IPS-20b (cell line): ENCODE measurements around the gene ARHGAP26.

Experiments
- H3K27ac ChIP-seq: one replicate; pipeline ENCODE4 v1.5.1; 2013; ENCODE audit warnings: low read length
- H3K27me3 ChIP-seq: 2 replicates; pipeline ENCODE4 v1.6.1; 2013; ENCODE audit warnings: mild to moderate bottlenecking, low read length, inconsistent platforms; ENCODE audit not compliant: insufficient read depth
- H3K36me3 ChIP-seq: 2 replicates; pipeline ENCODE4 v1.6.1; 2013; ENCODE audit warnings: low read depth, mild to moderate bottlenecking, inconsistent platforms, low read length, moderate library complexity; ENCODE audit not compliant: insufficient read depth
- H3K4me1 ChIP-seq: 2 replicates; pipeline ENCODE4 v1.6.1; 2013; ENCODE audit warnings: mild to moderate bottlenecking, control low read depth, inconsistent platforms, low read length, moderate library complexity; ENCODE audit not compliant: insufficient read depth
- H3K4me3 ChIP-seq: 2 replicates; pipeline ENCODE4 v1.5.1; 2013; ENCODE audit warnings: mild to moderate bottlenecking, low read length, inconsistent platforms
- H3K9ac ChIP-seq: 2 replicates; pipeline ENCODE4 v1.6.1; 2013; ENCODE audit warnings: low read depth, mild to moderate bottlenecking, inconsistent platforms, low read length, moderate library complexity
- H3K9me3 ChIP-seq: 2 replicates; pipeline ENCODE4 v1.6.1; 2013; ENCODE audit warnings: mild to moderate bottlenecking, low read depth, low read length, inconsistent platforms; ENCODE audit not compliant: insufficient read depth

Gene ARHGAP26

DNA sequence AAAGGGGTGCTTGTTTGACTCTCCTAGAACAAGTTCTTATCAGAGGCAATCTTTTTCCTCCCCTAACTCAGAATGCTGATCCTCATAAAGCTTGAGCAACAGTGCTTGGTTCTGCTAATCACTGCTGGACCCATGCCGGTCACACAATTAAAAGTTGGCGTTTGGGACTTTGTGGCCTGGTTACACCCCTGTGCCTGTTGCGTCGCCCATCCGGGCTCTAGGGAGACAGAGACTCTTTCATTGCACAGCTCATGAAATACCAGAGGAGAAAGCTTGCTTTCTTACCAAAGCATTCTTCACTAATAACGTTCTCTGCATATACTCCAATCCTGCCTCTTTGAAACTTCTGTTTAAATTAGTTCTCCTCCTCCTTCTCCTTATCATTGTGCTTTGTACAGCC, 332.2 kb downstream of the ARHGAP26 start:
- H3K9ac ChIP-seq, result no peak overlapping the region
- H3K4me3 ChIP-seq, result no peak overlapping the region
- no peaks in the 10 kb centered on the region for H3K27me3 ChIP-seq
- no peaks in the 10 kb centered on the region for H3K4me1 ChIP-seq
- H3K9me3 ChIP-seq, result no peaks in the 10 kb centered on the region
- no peaks in the 10 kb centered on the region for H3K36me3 ChIP-seq
- H3K27ac ChIP-seq, result no peak overlapping the region

DNA sequence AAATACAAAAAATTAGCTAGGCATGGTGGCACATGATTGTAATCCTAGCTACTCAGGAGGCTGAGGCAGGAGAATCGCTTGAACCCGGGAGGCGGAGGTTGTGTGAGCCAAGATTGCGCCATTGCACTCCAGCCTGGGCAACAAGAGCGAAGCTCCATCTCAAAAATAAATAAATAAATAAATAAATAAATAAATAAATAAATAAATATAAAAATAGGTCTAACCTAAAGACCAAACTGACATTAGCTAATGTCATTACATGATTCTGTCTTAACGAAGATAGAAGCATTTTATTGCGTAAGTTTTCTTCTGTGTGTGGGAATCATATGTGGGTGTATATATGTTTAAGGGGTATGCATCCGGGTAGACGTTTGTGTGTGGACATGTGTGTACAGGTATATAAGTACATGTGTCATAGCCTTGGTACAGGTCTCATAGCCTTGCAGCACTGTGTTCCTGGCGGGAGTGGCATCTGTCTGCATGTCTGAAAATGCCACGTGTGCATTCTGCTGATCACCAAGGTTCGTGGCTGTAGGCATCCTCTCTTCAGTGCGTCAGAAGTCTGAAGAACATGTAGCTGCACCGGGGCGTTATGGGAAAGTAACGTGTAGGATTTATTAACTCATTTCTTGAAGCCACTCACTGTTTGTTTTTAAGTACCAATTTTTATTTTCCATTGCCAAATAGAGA, 335.2 kb downstream of the ARHGAP26 start:
- no peak overlapping the region for H3K27ac ChIP-seq
- H3K4me1 ChIP-seq, result peaks cover 5% of the 10 kb centered on the region
- no peaks in the 10 kb centered on the region for H3K9me3 ChIP-seq
- H3K36me3 ChIP-seq, result no peaks in the 10 kb centered on the region
- no peaks in the 10 kb centered on the region for H3K27me3 ChIP-seq
- H3K4me3 ChIP-seq, result no peak overlapping the region
- H3K9ac ChIP-seq, result no peak overlapping the region

DNA sequence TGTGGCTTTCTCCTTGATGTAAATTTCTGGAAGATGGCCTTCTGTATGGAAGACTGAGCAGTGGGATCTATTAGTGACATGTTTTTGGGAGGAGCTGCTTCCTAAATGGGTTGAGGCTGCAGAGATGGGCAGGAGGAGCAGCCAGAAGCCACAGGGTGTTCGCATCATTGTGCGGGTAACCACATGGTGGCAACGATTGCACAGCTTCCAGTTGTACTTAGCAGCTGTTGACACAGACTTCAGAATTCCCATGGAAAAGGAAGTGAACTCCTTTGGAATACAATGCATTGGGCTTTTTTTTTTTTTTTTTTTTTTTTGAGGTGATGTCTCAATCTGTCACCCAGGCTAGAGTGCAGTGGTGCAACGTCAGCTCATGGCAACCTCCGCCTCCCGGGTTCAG, 336.0 kb downstream of the ARHGAP26 start:
- Histone ChIP-seq H3K9me3 (no peaks in the 10 kb centered on the region), H3K27ac (no peak overlapping the region), H3K9ac (no peak overlapping the region), H3K27me3 (no peaks in the 10 kb centered on the region), H3K4me1 (peaks cover 13% of the 10 kb centered on the region), H3K36me3 (no peaks in the 10 kb centered on the region), H3K4me3 (no peak overlapping the region)

DNA sequence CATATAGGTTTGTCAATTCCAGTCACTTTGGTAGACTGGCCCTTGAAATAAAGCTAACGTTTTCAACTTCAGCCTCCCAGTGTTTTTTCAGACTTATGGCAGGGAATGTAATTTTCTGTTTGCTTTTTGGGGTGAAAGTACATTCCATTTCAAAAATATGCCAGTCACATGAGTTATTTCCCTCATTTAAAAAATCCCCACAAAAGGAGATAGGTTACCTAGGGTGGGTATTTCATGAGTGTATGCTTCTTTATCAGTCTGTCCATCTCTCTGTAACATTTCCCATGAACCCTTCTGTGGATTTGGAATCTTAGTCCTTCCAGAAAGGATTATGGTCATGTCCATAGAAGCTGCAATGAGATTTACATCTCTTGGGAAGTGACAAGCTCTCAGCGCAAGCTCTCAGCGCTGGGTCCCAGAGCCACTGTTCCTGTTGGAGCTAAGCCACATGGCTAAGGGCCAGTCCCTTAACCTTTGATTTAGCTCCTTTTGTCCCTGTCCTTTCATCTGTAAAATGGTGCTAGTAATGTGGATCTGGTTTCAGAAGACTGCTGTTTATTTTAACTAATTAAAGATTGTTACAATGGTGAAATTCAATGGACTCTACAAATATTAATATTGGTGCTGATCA, 338.4 kb downstream of the ARHGAP26 start:
- H3K27me3 ChIP-seq, result no peaks in the 10 kb centered on the region
- no peaks in the 10 kb centered on the region for H3K9me3 ChIP-seq
- peaks cover 15% of the 10 kb centered on the region for H3K4me1 ChIP-seq
- no peaks in the 10 kb centered on the region for H3K36me3 ChIP-seq
- no peak overlapping the region for H3K27ac ChIP-seq
- no peak overlapping the region for H3K9ac ChIP-seq
- no peak overlapping the region for H3K4me3 ChIP-seq

DNA sequence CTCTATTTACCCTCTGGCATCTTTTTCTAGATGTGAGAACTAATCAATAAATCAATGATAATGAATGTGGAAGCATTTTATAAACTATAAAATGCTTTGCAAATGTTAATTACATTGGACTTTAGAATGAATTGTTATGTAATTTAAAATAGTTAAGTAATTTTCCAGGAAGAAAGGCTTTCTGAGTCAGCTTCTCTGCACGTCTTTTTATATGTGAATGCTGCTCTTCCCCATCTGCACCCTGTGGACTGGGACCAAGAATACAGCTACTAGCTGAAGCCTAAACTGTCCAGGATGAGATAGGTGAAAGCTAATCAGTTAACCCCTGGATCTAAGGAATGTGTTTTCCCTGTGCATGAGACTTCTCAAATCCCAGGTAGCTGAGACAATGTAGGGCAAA, 340.4 kb downstream of the ARHGAP26 start:
- no peaks in the 10 kb centered on the region for H3K27me3 ChIP-seq
- peak overlapping the region; percentile 6; the same call in 1 of the 2 replicates for H3K9ac ChIP-seq
- H3K36me3 ChIP-seq, result no peaks in the 10 kb centered on the region
- peaks cover 15% of the 10 kb centered on the region for H3K4me1 ChIP-seq
- H3K9me3 ChIP-seq, result no peaks in the 10 kb centered on the region
- H3K27ac ChIP-seq, result no peak overlapping the region
- H3K4me3 ChIP-seq, result no peak overlapping the region; the same call in 1 of the 2 replicates

DNA sequence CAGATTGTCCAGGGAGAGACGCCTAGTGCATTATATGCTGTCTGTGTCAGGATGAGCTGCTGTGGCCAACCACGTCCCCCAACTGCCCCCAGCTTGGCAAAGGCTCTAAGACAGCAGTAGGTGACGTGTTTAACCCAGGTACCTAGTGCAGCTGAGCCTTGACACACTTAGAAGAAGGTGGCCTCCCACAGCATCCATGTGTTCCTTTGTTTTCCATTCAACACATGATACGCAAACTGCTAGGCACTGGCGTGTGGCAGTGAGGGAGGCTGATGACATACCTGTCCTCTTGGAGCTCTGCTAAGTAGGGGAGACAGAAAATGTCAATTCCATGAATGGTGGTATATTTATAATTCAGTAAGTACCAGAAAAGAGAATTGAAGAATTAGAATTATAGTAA, 341.6 kb downstream of the ARHGAP26 start:
- no peaks in the 10 kb centered on the region for H3K9me3 ChIP-seq
- no peak overlapping the region for H3K27ac ChIP-seq
- peaks cover 15% of the 10 kb centered on the region for H3K4me1 ChIP-seq
- no peaks in the 10 kb centered on the region for H3K36me3 ChIP-seq
- no peak overlapping the region for H3K4me3 ChIP-seq
- H3K9ac ChIP-seq, result no peak overlapping the region
- no peaks in the 10 kb centered on the region for H3K27me3 ChIP-seq

DNA sequence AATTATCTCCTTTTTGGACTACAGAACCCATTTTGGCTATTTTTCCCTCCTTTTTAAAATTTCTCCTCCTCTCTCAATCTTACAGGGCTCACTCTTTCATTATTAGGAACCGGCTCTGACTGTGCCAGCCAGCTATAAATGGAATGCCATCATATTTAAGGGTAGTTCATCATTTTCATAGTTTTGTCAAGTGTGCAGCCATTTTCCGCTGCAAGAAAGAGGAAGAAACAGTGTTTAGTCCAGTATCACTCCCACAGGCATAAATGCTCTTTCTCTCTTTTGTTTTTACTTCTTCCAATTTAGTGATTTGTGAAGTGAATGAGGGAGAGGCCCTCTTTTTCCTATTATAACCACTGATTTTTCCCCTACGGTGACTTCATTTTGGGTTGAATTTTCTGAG, 343.3 kb downstream of the ARHGAP26 start:
- Histone ChIP-seq H3K36me3 (no peaks in the 10 kb centered on the region), H3K9me3 (no peaks in the 10 kb centered on the region), H3K9ac (no peak overlapping the region), H3K4me3 (no peak overlapping the region), H3K4me1 (peaks cover 15% of the 10 kb centered on the region), H3K27ac (no peak overlapping the region), H3K27me3 (no peaks in the 10 kb centered on the region)

DNA sequence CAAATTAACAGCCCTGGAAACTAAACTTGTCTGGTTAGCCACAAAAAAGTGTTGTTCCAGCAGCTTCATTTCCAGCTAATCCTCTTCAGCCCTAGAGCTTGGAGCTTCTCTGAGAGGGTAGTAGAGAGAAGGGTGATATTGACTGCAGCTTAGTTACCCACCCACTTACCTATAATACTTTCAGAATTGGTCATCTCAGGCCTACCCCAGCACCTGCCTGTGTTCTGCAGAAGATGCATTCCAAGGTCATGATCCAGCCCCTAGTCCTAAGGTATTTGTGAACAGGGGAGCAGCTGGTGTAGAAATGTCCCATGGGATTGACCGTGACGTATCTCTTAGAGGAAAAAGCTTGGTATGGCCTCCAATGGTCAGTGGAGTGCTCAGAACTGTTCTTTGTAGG, 344.3 kb downstream of the ARHGAP26 start:
- Histone ChIP-seq H3K27ac (no peak overlapping the region), H3K4me3 (no peak overlapping the region), H3K9ac (no peak overlapping the region), H3K27me3 (no peaks in the 10 kb centered on the region), H3K36me3 (no peaks in the 10 kb centered on the region), H3K4me1 (peaks cover 22% of the 10 kb centered on the region), H3K9me3 (no peaks in the 10 kb centered on the region)

DNA sequence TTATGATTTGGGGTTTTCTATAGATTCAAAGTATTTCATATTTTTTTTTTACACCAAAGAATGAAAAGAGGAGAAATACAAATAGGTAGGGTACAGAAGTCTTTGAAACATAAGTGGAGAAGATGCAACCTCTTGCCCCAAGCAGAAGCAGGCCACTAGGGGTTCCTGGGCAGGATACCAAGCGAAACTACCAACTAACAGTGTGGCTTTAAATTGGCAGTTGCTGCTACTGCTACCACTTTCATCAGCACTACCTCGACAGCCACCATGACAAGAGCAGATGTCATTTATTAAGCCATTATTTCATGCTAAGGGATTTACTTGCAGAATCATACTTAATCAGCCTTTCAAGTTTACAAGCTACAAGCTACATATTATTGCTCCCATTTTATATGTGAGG, 345.2 kb downstream of the ARHGAP26 start:
- no peak overlapping the region for H3K9ac ChIP-seq

DNA sequence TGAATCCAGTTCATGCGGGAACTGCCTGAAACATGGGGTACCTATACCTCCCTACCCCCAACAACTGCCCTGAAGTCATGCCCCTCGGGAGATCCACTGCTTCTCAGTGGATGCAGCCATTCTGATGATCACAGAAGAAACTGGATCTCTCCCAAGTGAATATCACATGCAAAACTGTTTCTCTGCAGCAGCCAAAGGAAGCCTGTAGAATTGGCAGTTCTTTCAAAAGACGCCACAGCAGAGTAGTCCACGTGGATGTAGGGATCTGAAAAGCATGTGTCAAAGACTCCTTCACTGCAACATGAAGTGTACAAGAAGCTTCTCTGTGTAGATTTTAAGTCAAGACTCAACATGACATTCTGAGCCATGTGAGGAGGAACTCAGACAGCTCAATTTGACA, 346.6 kb downstream of the ARHGAP26 start:
- Histone ChIP-seq H3K9me3 (peaks cover 8% of the 10 kb centered on the region; the same call in 1 of the 2 replicates), H3K4me1 (peaks cover 19% of the 10 kb centered on the region), H3K4me3 (no peak overlapping the region), H3K9ac (no peak overlapping the region), H3K36me3 (peaks cover 4% of the 10 kb centered on the region; the same call in 1 of the 2 replicates), H3K27ac (no peak overlapping the region), H3K27me3 (no peaks in the 10 kb centered on the region)

More for the DNA sequence above, 345.2 kb downstream of the ARHGAP26 start:
- Histone ChIP-seq H3K9me3 (no peaks in the 10 kb centered on the region), H3K27me3 (no peaks in the 10 kb centered on the region), H3K4me1 (peaks cover 23% of the 10 kb centered on the region), H3K27ac (no peak overlapping the region), H3K36me3 (no peaks in the 10 kb centered on the region), H3K4me3 (no peak overlapping the region)

DNA sequence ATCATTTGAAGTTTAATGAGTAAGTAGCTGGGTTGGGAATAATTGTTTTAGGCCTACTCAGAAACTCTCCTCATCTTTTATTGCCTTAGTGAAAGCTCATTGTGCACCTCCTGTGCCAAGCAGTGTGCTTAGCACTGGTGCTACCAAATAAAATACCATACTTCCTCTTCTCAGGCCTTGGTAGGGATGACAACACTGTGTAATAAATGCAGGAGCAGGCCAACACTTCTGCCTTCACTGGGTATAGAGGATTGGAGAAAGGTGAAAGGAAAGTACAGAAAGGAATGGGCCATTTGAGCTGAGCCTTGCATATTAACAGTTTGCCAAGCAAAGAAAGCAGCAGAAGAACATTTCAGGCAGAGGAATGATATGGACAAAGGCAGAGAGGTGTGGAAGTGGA, 347.6 kb downstream of the ARHGAP26 start:
- peaks cover 12% of the 10 kb centered on the region; the same call in 1 of the 2 replicates for H3K9me3 ChIP-seq
- H3K9ac ChIP-seq, result no peak overlapping the region
- peaks cover 8% of the 10 kb centered on the region; the same call in 1 of the 2 replicates for H3K36me3 ChIP-seq
- peaks cover 19% of the 10 kb centered on the region for H3K4me1 ChIP-seq
- no peak overlapping the region for H3K27ac ChIP-seq
- no peaks in the 10 kb centered on the region for H3K27me3 ChIP-seq
- no peak overlapping the region for H3K4me3 ChIP-seq

DNA sequence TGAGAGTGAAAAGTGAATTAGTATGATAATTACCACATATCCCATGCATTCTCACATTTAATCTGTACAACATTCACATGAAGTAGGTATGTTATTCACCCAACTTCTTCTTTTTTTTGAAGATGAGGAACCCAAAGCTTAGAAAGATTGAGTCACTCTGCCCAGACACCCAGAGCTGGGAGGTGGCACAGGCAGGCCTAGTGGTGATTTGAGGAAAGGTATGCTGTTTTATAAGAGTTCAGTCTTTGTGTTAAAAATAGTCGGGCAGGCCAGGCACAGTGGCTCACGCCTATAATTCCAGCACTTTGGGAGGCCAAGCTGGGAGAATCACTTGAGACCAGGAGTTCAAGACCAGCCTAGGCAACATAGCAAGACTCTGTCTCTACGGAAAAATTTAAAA, 348.0 kb downstream of the ARHGAP26 start:
- peaks cover 19% of the 10 kb centered on the region for H3K4me1 ChIP-seq
- H3K27me3 ChIP-seq, result no peaks in the 10 kb centered on the region
- H3K9me3 ChIP-seq, result peaks cover 12% of the 10 kb centered on the region; the same call in 1 of the 2 replicates
- H3K9ac ChIP-seq, result no peak overlapping the region
- no peak overlapping the region for H3K4me3 ChIP-seq
- no peak overlapping the region for H3K27ac ChIP-seq
- peaks cover 8% of the 10 kb centered on the region; the same call in 1 of the 2 replicates for H3K36me3 ChIP-seq
